SK-N-SH treated with all-trans-retinoic acid at 6 μM for 48 hours (cell line): ENCODE data around the gene PRKCZ.

Source experiments
- ATAC-seq: fragments of 200-7000 bp; cut with Tn5 transposase; 3 replicates; pipeline ENCODE4 v1.9.1; 2020; ENCODE audit warnings: mild to moderate bottlenecking, moderate library complexity
- ARNTL ChIP-seq: fragments of 450-650 bp; formaldehyde crosslinking; IDR thresholded peaks from 2 replicates; pipeline ENCODE4 v1.5.0; 2020; ENCODE audit warnings: low read depth, mild to moderate bottlenecking, moderate library complexity, borderline replicate concordance
- BACH2 ChIP-seq: fragments of 250-450 bp; sonication (Bioruptor Pico); IDR thresholded peaks from 2 replicates; pipeline ENCODE4 v1.9.0; 2021; ENCODE audit warnings: mild to moderate bottlenecking, borderline replicate concordance
- ESRRG ChIP-seq: fragments of 250-450 bp; sonication (Bioruptor Pico); IDR thresholded peaks from 2 replicates; pipeline ENCODE4 v1.6.1; 2021; ENCODE audit warnings: mild to moderate bottlenecking
- GLIS3 ChIP-seq: fragments of 250-450 bp; sonication (Bioruptor Pico); IDR thresholded peaks from 2 replicates; pipeline ENCODE4 v1.5.0; 2020; ENCODE audit warnings: mild to moderate bottlenecking, moderate library complexity
- ISL1 ChIP-seq: fragments of 250-450 bp; sonication (Bioruptor Pico); IDR thresholded peaks from 2 replicates; pipeline ENCODE4 v2.1.2; 2022; ENCODE audit warnings: mild to moderate bottlenecking, moderate library complexity
- OSR1 ChIP-seq: fragments of 250-450 bp; sonication (Bioruptor Pico); IDR thresholded peaks from 2 replicates; pipeline ENCODE4 v1.8.0; 2022; ENCODE audit warnings: moderate library complexity, mild to moderate bottlenecking, inconsistent platforms
- PPARA ChIP-seq: fragments of 250-450 bp; sonication (Bioruptor Pico); IDR thresholded peaks from 2 replicates; pipeline ENCODE4 v1.5.0; 2020; ENCODE audit warnings: mild to moderate bottlenecking, borderline replicate concordance
- RARB ChIP-seq: fragments of 250-450 bp; sonication (Bioruptor Pico); IDR thresholded peaks from 2 replicates; pipeline ENCODE4 v1.8.0; 2021; ENCODE audit warnings: mild to moderate bottlenecking, moderate library complexity
- SNAI2 ChIP-seq: fragments of 250-450 bp; sonication (Bioruptor Pico); IDR thresholded peaks from 2 replicates; pipeline ENCODE4 v1.5.0; 2020; ENCODE audit warnings: mild to moderate bottlenecking, moderate library complexity
- TCF4 ChIP-seq: fragments of 250-450 bp; sonication (Bioruptor Pico); IDR thresholded peaks from 2 replicates; pipeline ENCODE4 v1.8.0; 2021; ENCODE audit warnings: mild to moderate bottlenecking, moderate library complexity, borderline replicate concordance
- TOX ChIP-seq: fragments of 250-450 bp; sonication (Bioruptor Pico); IDR thresholded peaks from 2 replicates; pipeline ENCODE4 v1.8.0; 2021; ENCODE audit warnings: mild to moderate bottlenecking, moderate library complexity, borderline replicate concordance
- ZC3H10 ChIP-seq: fragments of 250-450 bp; sonication (Bioruptor Pico); IDR thresholded peaks from 2 replicates; pipeline ENCODE4 v1.5.1; 2021; ENCODE audit warnings: mild to moderate bottlenecking, moderate library complexity
- ZFP3 ChIP-seq: fragments of 250-450 bp; sonication (Bioruptor Pico); IDR thresholded peaks from 2 replicates; pipeline ENCODE4 v1.5.0; 2020; ENCODE audit warnings: mild to moderate bottlenecking, moderate library complexity
- ZFP30 ChIP-seq: fragments of 450-650 bp; formaldehyde crosslinking; IDR thresholded peaks from 2 replicates; pipeline ENCODE4 v1.5.0; 2022; ENCODE audit warnings: mild to moderate bottlenecking, moderate library complexity
- ZNF565 ChIP-seq: fragments of 450-650 bp; formaldehyde crosslinking; conservative IDR thresholded peaks from 2 replicates; pipeline ENCODE4 v1.5.0; 2020; ENCODE audit warnings: low read depth, mild to moderate bottlenecking, moderate library complexity
- ZNF8 ChIP-seq: fragments of 450-650 bp; formaldehyde crosslinking; IDR thresholded peaks from 2 replicates; pipeline ENCODE4 v1.5.0; 2020; ENCODE audit warnings: mild to moderate bottlenecking, moderate library complexity
- TF ChIP-seq, protein P1 (sequence below): fragments of 250-450 bp; sonication (Bioruptor Pico); IDR thresholded peaks from 2 replicates; pipeline ENCODE4 v1.5.0; 2020; ENCODE audit warnings: mild to moderate bottlenecking, moderate library complexity
- TF ChIP-seq, protein P2 (sequence below): fragments of 250-450 bp; sonication (Bioruptor Pico); IDR thresholded peaks from 2 replicates; pipeline ENCODE4 v1.8.0; 2020; ENCODE audit warnings: mild to moderate bottlenecking, moderate library complexity, borderline replicate concordance
- TF ChIP-seq, protein P3 (sequence below): fragments of 250-450 bp; sonication (Bioruptor Pico); IDR thresholded peaks from 2 replicates; pipeline ENCODE4 v1.5.1; 2020; ENCODE audit warnings: low read depth, mild to moderate bottlenecking, moderate library complexity
- TF ChIP-seq, protein P4 (sequence below): fragments of 250-450 bp; sonication (Bioruptor Pico); IDR thresholded peaks from 2 replicates; pipeline ENCODE4 v1.5.1; 2021; ENCODE audit warnings: mild to moderate bottlenecking, moderate library complexity
- TF ChIP-seq, protein P5 (sequence below): fragments of 250-450 bp; sonication (Bioruptor Pico); IDR thresholded peaks from 2 replicates; pipeline ENCODE4 v1.8.0; 2021; ENCODE audit warnings: low read depth, mild to moderate bottlenecking, moderate library complexity, borderline replicate concordance

The PRKCZ gene

DNA sequence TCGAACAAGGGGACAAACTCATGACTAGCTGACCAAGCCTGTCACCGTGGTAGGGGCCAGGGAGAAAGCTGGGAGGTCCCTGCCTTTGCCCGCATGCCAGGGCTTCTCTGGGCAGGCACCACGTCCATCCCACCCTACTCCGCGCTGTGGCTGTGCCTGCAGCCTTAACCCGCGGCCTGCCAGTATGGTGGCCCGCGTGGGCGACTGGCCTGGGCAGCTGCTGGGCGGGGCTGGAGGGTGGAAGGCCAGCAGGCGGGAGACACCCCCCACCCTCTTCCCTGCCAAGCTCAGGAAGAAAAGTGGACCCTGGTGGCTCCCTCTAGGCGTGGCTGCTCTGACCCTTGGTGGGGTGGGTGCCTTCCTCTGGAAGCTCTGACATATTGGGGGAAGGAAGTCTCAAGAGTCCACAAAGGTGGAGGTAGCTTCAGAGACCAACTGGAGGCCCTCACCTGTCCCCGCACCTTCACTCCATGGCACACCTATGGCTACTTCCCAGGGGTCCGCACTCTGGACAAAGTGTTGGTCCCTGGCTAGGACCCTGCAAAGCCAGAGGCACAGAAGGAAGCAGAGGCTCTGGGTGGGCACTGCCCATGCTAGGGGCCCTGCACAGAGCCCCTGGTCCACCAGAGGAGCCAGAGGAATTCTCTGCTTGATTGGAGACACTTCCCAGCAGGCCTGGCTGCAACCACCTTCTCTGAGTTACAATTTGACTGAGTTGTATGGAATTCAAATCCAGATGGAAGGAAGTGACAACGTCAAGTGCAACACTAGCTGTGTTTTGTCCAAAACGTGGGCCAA is 174.6 kb downstream of the PRKCZ start:
- TF ChIP-seq GLIS3 (CRISPR knock-in tag) (no peak), ISL1 (CRISPR knock-in tag) (no peak), OSR1 (no peak), PPARA (CRISPR knock-in tag) (no peak), RARB (no peak), ZNF565 (no peak), BACH2 (CRISPR knock-in tag) (no peak), ESRRG (no peak), ZFP3 (CRISPR knock-in tag) (no peak)
- TF ChIP-seq, protein P1, sequence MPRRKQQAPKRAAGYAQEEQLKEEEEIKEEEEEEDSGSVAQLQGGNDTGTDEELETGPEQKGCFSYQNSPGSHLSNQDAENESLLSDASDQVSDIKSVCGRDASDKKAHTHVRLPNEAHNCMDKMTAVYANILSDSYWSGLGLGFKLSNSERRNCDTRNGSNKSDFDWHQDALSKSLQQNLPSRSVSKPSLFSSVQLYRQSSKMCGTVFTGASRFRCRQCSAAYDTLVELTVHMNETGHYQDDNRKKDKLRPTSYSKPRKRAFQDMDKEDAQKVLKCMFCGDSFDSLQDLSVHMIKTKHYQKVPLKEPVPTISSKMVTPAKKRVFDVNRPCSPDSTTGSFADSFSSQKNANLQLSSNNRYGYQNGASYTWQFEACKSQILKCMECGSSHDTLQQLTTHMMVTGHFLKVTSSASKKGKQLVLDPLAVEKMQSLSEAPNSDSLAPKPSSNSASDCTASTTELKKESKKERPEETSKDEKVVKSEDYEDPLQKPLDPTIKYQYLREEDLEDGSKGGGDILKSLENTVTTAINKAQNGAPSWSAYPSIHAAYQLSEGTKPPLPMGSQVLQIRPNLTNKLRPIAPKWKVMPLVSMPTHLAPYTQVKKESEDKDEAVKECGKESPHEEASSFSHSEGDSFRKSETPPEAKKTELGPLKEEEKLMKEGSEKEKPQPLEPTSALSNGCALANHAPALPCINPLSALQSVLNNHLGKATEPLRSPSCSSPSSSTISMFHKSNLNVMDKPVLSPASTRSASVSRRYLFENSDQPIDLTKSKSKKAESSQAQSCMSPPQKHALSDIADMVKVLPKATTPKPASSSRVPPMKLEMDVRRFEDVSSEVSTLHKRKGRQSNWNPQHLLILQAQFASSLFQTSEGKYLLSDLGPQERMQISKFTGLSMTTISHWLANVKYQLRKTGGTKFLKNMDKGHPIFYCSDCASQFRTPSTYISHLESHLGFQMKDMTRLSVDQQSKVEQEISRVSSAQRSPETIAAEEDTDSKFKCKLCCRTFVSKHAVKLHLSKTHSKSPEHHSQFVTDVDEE (CRISPR knock-in tag), result no peak
- no peak for ATAC-seq

DNA sequence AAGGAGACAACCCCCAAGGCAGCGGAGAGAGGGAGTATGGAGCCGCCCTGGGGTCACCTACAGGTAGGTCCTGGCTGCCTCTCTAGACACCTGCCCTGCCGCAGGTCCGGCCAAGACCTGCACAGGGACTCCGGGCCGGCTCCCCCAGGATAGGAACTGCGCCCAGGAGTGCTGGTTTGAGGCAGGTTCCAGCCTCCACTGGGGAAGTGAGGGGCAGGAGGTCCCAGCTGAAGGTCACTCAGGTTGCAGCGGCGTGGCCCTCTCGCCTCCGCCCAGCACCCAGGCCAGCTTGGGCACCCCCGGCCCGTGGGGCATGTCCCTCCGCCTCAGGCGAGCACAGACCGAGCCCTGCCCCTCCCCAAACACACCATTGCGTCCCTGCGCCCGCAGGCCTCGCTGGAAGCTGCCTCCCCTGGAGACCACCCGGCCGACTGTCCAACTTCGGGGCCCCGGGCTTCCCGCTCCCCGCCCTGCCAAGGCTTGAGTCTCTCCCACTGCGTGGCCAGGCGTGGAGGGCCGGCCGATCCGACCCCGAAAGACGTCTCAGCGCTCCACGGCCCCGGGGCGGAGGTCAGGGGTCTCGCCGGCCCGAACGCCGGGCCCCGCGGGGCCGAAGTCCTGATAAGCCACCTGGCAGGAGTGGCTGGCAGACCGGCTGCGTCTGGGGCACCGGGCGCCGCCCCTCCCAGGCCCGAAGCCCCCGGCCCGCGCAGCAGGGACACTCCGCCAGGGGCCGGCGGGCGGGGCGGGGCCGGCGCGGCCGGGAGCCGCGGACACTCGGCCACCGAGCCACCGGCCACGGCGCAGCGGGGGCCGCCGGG is 176.5 kb downstream of the PRKCZ start:
- no peak for ATAC-seq
- TF ChIP-seq, protein P2, sequence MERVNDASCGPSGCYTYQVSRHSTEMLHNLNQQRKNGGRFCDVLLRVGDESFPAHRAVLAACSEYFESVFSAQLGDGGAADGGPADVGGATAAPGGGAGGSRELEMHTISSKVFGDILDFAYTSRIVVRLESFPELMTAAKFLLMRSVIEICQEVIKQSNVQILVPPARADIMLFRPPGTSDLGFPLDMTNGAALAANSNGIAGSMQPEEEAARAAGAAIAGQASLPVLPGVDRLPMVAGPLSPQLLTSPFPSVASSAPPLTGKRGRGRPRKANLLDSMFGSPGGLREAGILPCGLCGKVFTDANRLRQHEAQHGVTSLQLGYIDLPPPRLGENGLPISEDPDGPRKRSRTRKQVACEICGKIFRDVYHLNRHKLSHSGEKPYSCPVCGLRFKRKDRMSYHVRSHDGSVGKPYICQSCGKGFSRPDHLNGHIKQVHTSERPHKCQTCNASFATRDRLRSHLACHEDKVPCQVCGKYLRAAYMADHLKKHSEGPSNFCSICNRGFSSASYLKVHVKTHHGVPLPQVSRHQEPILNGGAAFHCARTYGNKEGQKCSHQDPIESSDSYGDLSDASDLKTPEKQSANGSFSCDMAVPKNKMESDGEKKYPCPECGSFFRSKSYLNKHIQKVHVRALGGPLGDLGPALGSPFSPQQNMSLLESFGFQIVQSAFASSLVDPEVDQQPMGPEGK (CRISPR knock-in tag), result no peak
- TF ChIP-seq ESRRG, result no peak
- TF ChIP-seq, protein P1 (CRISPR knock-in tag), result no peak
- TF ChIP-seq, protein P3, sequence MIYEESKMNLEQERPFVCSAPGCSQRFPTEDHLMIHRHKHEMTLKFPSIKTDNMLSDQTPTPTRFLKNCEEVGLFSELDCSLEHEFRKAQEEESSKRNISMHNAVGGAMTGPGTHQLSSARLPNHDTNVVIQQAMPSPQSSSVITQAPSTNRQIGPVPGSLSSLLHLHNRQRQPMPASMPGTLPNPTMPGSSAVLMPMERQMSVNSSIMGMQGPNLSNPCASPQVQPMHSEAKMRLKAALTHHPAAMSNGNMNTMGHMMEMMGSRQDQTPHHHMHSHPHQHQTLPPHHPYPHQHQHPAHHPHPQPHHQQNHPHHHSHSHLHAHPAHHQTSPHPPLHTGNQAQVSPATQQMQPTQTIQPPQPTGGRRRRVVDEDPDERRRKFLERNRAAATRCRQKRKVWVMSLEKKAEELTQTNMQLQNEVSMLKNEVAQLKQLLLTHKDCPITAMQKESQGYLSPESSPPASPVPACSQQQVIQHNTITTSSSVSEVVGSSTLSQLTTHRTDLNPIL (CRISPR knock-in tag), result no peak
- TF ChIP-seq OSR1, result no peak
- no peak for TF ChIP-seq GLIS3 (CRISPR knock-in tag)
- no peak for TF ChIP-seq TOX (CRISPR knock-in tag)
- TF ChIP-seq ZC3H10, result no peak
- no peak for TF ChIP-seq ZNF8
- TF ChIP-seq RARB, result no peak
- TF ChIP-seq PPARA (CRISPR knock-in tag), result no peak
- no peak for TF ChIP-seq ZFP3 (CRISPR knock-in tag)
- TF ChIP-seq ZFP30 (CRISPR knock-in tag), result no peak
- TF ChIP-seq ARNTL (CRISPR knock-in tag), result no peak
- TF ChIP-seq BACH2 (CRISPR knock-in tag), result no peak
- TF ChIP-seq TCF4 (CRISPR knock-in tag), result no peak
- TF ChIP-seq, protein P4, sequence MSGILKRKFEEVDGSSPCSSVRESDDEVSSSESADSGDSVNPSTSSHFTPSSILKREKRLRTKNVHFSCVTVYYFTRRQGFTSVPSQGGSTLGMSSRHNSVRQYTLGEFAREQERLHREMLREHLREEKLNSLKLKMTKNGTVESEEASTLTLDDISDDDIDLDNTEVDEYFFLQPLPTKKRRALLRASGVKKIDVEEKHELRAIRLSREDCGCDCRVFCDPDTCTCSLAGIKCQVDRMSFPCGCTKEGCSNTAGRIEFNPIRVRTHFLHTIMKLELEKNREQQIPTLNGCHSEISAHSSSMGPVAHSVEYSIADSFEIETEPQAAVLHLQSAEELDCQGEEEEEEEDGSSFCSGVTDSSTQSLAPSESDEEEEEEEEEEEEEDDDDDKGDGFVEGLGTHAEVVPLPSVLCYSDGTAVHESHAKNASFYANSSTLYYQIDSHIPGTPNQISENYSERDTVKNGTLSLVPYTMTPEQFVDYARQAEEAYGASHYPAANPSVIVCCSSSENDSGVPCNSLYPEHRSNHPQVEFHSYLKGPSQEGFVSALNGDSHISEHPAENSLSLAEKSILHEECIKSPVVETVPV (CRISPR knock-in tag), result no peak
- TF ChIP-seq, protein P5, sequence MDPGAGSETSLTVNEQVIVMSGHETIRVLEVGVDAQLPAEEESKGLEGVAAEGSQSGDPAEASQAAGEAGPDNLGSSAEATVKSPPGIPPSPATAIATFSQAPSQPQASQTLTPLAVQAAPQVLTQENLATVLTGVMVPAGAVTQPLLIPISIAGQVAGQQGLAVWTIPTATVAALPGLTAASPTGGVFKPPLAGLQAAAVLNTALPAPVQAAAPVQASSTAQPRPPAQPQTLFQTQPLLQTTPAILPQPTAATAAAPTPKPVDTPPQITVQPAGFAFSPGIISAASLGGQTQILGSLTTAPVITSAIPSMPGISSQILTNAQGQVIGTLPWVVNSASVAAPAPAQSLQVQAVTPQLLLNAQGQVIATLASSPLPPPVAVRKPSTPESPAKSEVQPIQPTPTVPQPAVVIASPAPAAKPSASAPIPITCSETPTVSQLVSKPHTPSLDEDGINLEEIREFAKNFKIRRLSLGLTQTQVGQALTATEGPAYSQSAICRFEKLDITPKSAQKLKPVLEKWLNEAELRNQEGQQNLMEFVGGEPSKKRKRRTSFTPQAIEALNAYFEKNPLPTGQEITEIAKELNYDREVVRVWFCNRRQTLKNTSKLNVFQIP (CRISPR knock-in tag), result no peak
- no peak for TF ChIP-seq ISL1 (CRISPR knock-in tag)
- no peak for TF ChIP-seq SNAI2 (CRISPR knock-in tag)
